ENCODE measurements around the gene SND1. TPM values are rescaled to one million over a fixed set of nuclear protein-coding genes. Genes with fewer than 3 reads are reported as not detected.

Gene SND1
- total and polyA plus RNA-seq, 5 donors from 2014 or later = 84.4 to 121 (median 86.9) TPM

- ATAC-seq (ENCODE audit: low read depth in 2 of 2) (no peak), DNase-seq (no peak)
- H3K4me3 Mint-ChIP-seq = no peak overlapping the region
- peaks cover 1 to 19% (median 11%) of the 10 kb centered on the region in 4 donors for H3K4me1 Mint-ChIP-seq
- peaks cover 20% of the 10 kb centered on the region for H3K36me3 Mint-ChIP-seq
- H3K27me3 Mint-ChIP-seq = no peaks in the 10 kb centered on the region
- H3K4me1 ChIP-seq (ENCODE audit: control insufficient read depth, insufficient read depth, low read length, poor library complexity, severe bottlenecking) = no peaks in the 10 kb centered on the region
- H3K36me3 ChIP-seq (ENCODE audit: control insufficient read depth, insufficient read depth, low read length) = peaks cover 13% of the 10 kb centered on the region
- H3K27ac ChIP-seq (ENCODE audit: insufficient read depth, low read length, poor library complexity, severe bottlenecking) = no peak overlapping the region
- no peaks in the 10 kb centered on the region for H3K9me3 ChIP-seq (ENCODE audit: control insufficient read depth in 2 of 2, low read length in 2 of 2)
- no peaks in the 10 kb centered on the region for H3K9me3 Mint-ChIP-seq
- H3K27me3 ChIP-seq (ENCODE audit: control insufficient read depth, insufficient read depth, low read length) = no peaks in the 10 kb centered on the region
- no peak overlapping the region for H3K27ac Mint-ChIP-seq
- no peak overlapping the region for H3K4me3 ChIP-seq (ENCODE audit: low read depth, low read length)
Observed at GRCh38 chr7:127895814-127896280, 243.9 kb downstream of the SND1 start.

- peaks cover 14% of the 10 kb centered on the region for H3K36me3 Mint-ChIP-seq
- peaks cover 0 to 15% (median 11%) of the 10 kb centered on the region in 4 donors for H3K4me1 Mint-ChIP-seq
- H3K4me1 ChIP-seq (ENCODE audit: control insufficient read depth, insufficient read depth, low read length, poor library complexity, severe bottlenecking) = no peaks in the 10 kb centered on the region
- no peaks in the 10 kb centered on the region for H3K27me3 Mint-ChIP-seq
- H3K27ac Mint-ChIP-seq = no peak overlapping the region
- no peak overlapping the region for H3K27ac ChIP-seq (ENCODE audit: insufficient read depth, low read length, poor library complexity, severe bottlenecking)
- no peaks in the 10 kb centered on the region for H3K27me3 ChIP-seq (ENCODE audit: control insufficient read depth, insufficient read depth, low read length)
- ATAC-seq (ENCODE audit: low read depth in 2 of 2) = no peak
- DNase-seq = no peak
- peaks cover 10% of the 10 kb centered on the region for H3K36me3 ChIP-seq (ENCODE audit: control insufficient read depth, insufficient read depth, low read length)
- no peaks in the 10 kb centered on the region for H3K9me3 Mint-ChIP-seq
- H3K4me3 ChIP-seq (ENCODE audit: low read depth, low read length) = no peak overlapping the region
- H3K4me3 Mint-ChIP-seq = no peak overlapping the region
- H3K9me3 ChIP-seq (ENCODE audit: control insufficient read depth in 2 of 2, low read length in 2 of 2) = no peaks in the 10 kb centered on the region
Observed at GRCh38 chr7:127896659-127897058, 244.7 kb downstream of the SND1 start.

DNA sequence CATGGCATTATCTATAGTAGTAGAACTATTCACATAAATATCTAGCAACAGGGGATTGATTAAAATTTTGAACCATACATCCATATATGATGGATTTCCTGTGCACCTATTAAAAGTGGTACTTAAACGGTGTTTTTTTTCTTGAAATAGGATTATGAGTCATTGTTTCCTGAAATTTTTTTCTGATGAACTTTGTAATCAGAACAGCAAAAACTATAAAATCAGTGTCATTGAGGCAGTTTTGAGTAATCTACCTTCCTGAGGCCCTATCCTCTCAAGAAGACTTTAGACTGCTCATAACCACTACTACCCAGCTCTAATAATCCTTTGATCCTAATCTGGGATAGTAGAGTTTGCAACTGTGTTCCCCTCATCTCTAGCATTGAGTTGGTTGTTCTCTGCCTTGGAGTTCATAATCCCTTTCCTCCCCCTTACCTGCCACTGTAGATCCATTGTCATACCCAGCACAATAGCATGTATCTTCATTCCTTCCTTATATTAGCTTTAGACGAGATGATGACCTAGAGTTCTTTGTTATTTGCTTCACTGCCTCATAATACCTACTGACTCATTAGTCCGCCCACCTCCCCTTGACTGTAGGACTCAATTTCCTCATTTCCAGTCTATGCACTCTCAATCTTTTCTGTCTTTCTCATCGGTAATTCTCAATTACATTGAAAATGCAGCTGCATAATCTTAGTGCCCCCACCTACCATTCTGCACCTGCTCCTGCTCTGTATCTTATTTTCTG is 245.9 kb downstream of the SND1 start:
- DNase-seq = peak in 1 of 3 donors; percentile 40
- Histone ChIP-seq H3K4me1 (ENCODE audit: control insufficient read depth, insufficient read depth, low read length, poor library complexity, severe bottlenecking) (no peaks in the 10 kb centered on the region), H3K27me3 (ENCODE audit: control insufficient read depth, insufficient read depth, low read length) (no peaks in the 10 kb centered on the region), H3K9me3 (ENCODE audit: control insufficient read depth in 2 of 2, low read length in 2 of 2) (no peaks in the 10 kb centered on the region), H3K27ac (ENCODE audit: insufficient read depth, low read length, poor library complexity, severe bottlenecking) (no peak overlapping the region), H3K4me3 (ENCODE audit: low read depth, low read length) (no peak overlapping the region), H3K36me3 (ENCODE audit: control insufficient read depth, insufficient read depth, low read length) (peaks cover 2% of the 10 kb centered on the region)
- Mint-ChIP-seq H3K9me3 (no peaks in the 10 kb centered on the region), H3K36me3 (peaks cover 14% of the 10 kb centered on the region), H3K4me1 (peaks cover 5 to 17% (median 10%) of the 10 kb centered on the region in 4 donors), H3K4me3 (no peak overlapping the region), H3K27ac (no peak overlapping the region), H3K27me3 (no peaks in the 10 kb centered on the region)
- no peak for ATAC-seq (ENCODE audit: low read depth in 2 of 2)

GRCh38 chr7:127899411-127899810 is 247.4 kb downstream of the SND1 start:
- Mint-ChIP-seq H3K4me1 (peaks cover 5 to 20% (median 7%) of the 10 kb centered on the region in 4 donors), H3K36me3 (peaks cover 10% of the 10 kb centered on the region), H3K4me3 (no peak overlapping the region), H3K27ac (no peak overlapping the region), H3K27me3 (no peaks in the 10 kb centered on the region), H3K9me3 (no peaks in the 10 kb centered on the region)
- Histone ChIP-seq H3K9me3 (ENCODE audit: control insufficient read depth in 2 of 2, low read length in 2 of 2) (no peaks in the 10 kb centered on the region), H3K4me3 (ENCODE audit: low read depth, low read length) (no peak overlapping the region), H3K27ac (ENCODE audit: insufficient read depth, low read length, poor library complexity, severe bottlenecking) (no peak overlapping the region), H3K4me1 (ENCODE audit: control insufficient read depth, insufficient read depth, low read length, poor library complexity, severe bottlenecking) (no peaks in the 10 kb centered on the region), H3K27me3 (ENCODE audit: control insufficient read depth, insufficient read depth, low read length) (no peaks in the 10 kb centered on the region), H3K36me3 (ENCODE audit: control insufficient read depth, insufficient read depth, low read length) (peaks cover 3% of the 10 kb centered on the region)
- ATAC-seq (ENCODE audit: low read depth in 2 of 2) = no peak
- DNase-seq = no peak

DNA sequence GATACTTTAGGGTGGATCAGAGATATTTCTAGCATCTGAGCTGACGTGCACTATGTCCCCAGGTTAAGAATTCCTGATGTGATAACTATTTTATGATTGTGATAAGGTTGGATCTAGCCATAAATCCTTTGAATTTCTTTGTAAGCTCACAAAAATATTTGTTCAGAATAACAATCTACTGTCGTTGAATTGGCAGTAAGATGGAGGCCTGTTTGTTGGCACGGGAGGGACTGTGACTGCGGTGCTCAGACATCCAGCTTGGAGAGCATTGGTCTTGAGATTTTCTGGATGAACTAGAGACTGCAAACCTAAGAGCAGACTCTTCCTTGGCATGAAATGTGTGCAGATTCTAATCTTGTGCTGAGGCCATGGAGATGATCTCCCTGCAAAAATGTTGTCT is 248.1 kb downstream of the SND1 start:
- no peak overlapping the region for H3K27ac ChIP-seq (ENCODE audit: insufficient read depth, low read length, poor library complexity, severe bottlenecking)
- Mint-ChIP-seq H3K4me1 (peaks cover 5 to 26% (median 7%) of the 10 kb centered on the region in 4 donors), H3K4me3 (no peak overlapping the region), H3K27ac (no peak overlapping the region), H3K27me3 (no peaks in the 10 kb centered on the region), H3K36me3 (peaks cover 16% of the 10 kb centered on the region), H3K9me3 (no peaks in the 10 kb centered on the region)
- peaks cover 9% of the 10 kb centered on the region for H3K36me3 ChIP-seq (ENCODE audit: control insufficient read depth, insufficient read depth, low read length)
- no peaks in the 10 kb centered on the region for H3K9me3 ChIP-seq (ENCODE audit: control insufficient read depth in 2 of 2, low read length in 2 of 2)
- H3K4me1 ChIP-seq (ENCODE audit: control insufficient read depth, insufficient read depth, low read length, poor library complexity, severe bottlenecking) = no peaks in the 10 kb centered on the region
- H3K27me3 ChIP-seq (ENCODE audit: control insufficient read depth, insufficient read depth, low read length) = no peaks in the 10 kb centered on the region
- DNase-seq (no peak), ATAC-seq (ENCODE audit: low read depth in 2 of 2) (no peak)
- H3K4me3 ChIP-seq (ENCODE audit: low read depth, low read length) = no peak overlapping the region

GRCh38 chr7:127900732-127901685 is 249.0 kb downstream of the SND1 start:
- Histone ChIP-seq H3K4me1 (ENCODE audit: control insufficient read depth, insufficient read depth, low read length, poor library complexity, severe bottlenecking) (no peaks in the 10 kb centered on the region), H3K4me3 (ENCODE audit: low read depth, low read length) (no peak overlapping the region), H3K27me3 (ENCODE audit: control insufficient read depth, insufficient read depth, low read length) (no peaks in the 10 kb centered on the region), H3K36me3 (ENCODE audit: control insufficient read depth, insufficient read depth, low read length) (peaks cover 14% of the 10 kb centered on the region), H3K27ac (ENCODE audit: insufficient read depth, low read length, poor library complexity, severe bottlenecking) (no peak overlapping the region), H3K9me3 (ENCODE audit: control insufficient read depth in 2 of 2, low read length in 2 of 2) (no peaks in the 10 kb centered on the region)
- H3K9me3 Mint-ChIP-seq = no peaks in the 10 kb centered on the region
- DNase-seq (no peak), ATAC-seq (ENCODE audit: low read depth in 2 of 2) (no peak)
- no peak overlapping the region for H3K4me3 Mint-ChIP-seq
- H3K27me3 Mint-ChIP-seq = no peaks in the 10 kb centered on the region
- H3K27ac Mint-ChIP-seq = no peak overlapping the region
- peaks cover 20% of the 10 kb centered on the region for H3K36me3 Mint-ChIP-seq
- H3K4me1 Mint-ChIP-seq = peaks cover 5 to 26% (median 10%) of the 10 kb centered on the region in 4 donors

- no peak overlapping the region for H3K4me3 ChIP-seq (ENCODE audit: low read depth, low read length)
- H3K4me1 ChIP-seq (ENCODE audit: control insufficient read depth, insufficient read depth, low read length, poor library complexity, severe bottlenecking) = no peaks in the 10 kb centered on the region
- Mint-ChIP-seq H3K4me3 (no peak overlapping the region), H3K9me3 (no peaks in the 10 kb centered on the region), H3K36me3 (peaks cover 28% of the 10 kb centered on the region), H3K27me3 (no peaks in the 10 kb centered on the region), H3K27ac (peak overlapping the region in 2 of 3 donors; percentile 20 to 88), H3K4me1 (peaks cover 5 to 28% (median 15%) of the 10 kb centered on the region in 4 donors)
- H3K36me3 ChIP-seq (ENCODE audit: control insufficient read depth, insufficient read depth, low read length) = peaks cover 18% of the 10 kb centered on the region
- H3K9me3 ChIP-seq (ENCODE audit: control insufficient read depth in 2 of 2, low read length in 2 of 2) = no peaks in the 10 kb centered on the region
- no peaks in the 10 kb centered on the region for H3K27me3 ChIP-seq (ENCODE audit: control insufficient read depth, insufficient read depth, low read length)
- no peak for DNase-seq
- ATAC-seq (ENCODE audit: low read depth in 2 of 2) = no peak
- no peak overlapping the region for H3K27ac ChIP-seq (ENCODE audit: insufficient read depth, low read length, poor library complexity, severe bottlenecking)
Observed at GRCh38 chr7:127901895-127902703, 250.1 kb downstream of the SND1 start.
